Anterior cingulate cortex (tissue), 58 donors: ENCODE results near the gene GKN2.

Source experiments
- DNase-seq, 58 donors: peaks; one replicate each; lab custom pipeline; 2025; lab: John Stamatoyannopoulos, UW

The GKN2 gene

GRCh38 chr2:68952887-68953521 lies at the start of gene GKN2:
TSS of gene GKN2 (minus strand) at chr2:68952893. CDS start at chr2:68952861, 32 bp downstream.
- no peak for DNase-seq

- no peak for DNase-seq
These were observed 49.2 kb upstream of the GKN2 start for GRCh38 chr2:69001879-69002278.

GRCh38 chr2:68997401-68997800 lies 44.7 kb upstream of the GKN2 start:
- no peak for DNase-seq

- DNase-seq = no peak
These were observed 43.2 kb upstream of the GKN2 start for GRCh38 chr2:68995916-68996315.

- no peak for DNase-seq
These were observed 42.2 kb upstream of the GKN2 start for GRCh38 chr2:68994864-68995263.

- no peak for DNase-seq
These were observed 41.0 kb upstream of the GKN2 start for GRCh38 chr2:68993660-68994059.

- DNase-seq = no peak
These were observed 40.2 kb upstream of the GKN2 start for GRCh38 chr2:68992933-68993332.

GRCh38 chr2:68992341-68992740 lies 39.6 kb upstream of the GKN2 start:
- DNase-seq = no peak

- DNase-seq = no peak
These were observed 36.3 kb upstream of the GKN2 start for GRCh38 chr2:68989035-68989434.

- peak in 11 of 58 donors; percentile 2 to 29 (median 13) for DNase-seq
These were observed 34.4 kb upstream of the GKN2 start for GRCh38 chr2:68987021-68987503.

- no peak for DNase-seq
These were observed 28.3 kb upstream of the GKN2 start for GRCh38 chr2:68980956-68981355.

GRCh38 chr2:68978098-68978497 lies 25.4 kb upstream of the GKN2 start:
- DNase-seq = no peak

- DNase-seq = no peak
These were observed 24.8 kb upstream of the GKN2 start for GRCh38 chr2:68977453-68977852.

GRCh38 chr2:68975844-68976243 lies 23.2 kb upstream of the GKN2 start:
- DNase-seq = no peak

GRCh38 chr2:68974946-68975665 lies 22.4 kb upstream of the GKN2 start:
- DNase-seq = peak in 1 of 58 donors; percentile 5

- DNase-seq = no peak
These were observed 21.6 kb upstream of the GKN2 start, which contains the start of gene GKN1 for GRCh38 chr2:68974251-68974650. TSS of gene GKN1 (plus strand) at chr2:68974636. CDS start at chr2:68974678, 42 bp downstream.

- no peak for DNase-seq
These were observed 19.0 kb upstream of the GKN2 start for GRCh38 chr2:68971591-68972231.

- no peak for DNase-seq
These were observed 18.0 kb upstream of the GKN2 start for GRCh38 chr2:68970566-68971265.

- no peak for DNase-seq
These were observed 17.2 kb upstream of the GKN2 start for GRCh38 chr2:68969736-68970490.

- DNase-seq = no peak
These were observed 15.5 kb upstream of the GKN2 start for GRCh38 chr2:68968221-68968620.
